HG03159 (cell line): ENCODE results near the gene SLC15A4.

Experiments used
- ATAC-seq: cut with Tn5 transposase; IDR thresholded peaks from one replicate; pipeline ENCODE4 v1.9.1; 2021; ENCODE audit warnings: mild to moderate bottlenecking, moderate library complexity; ENCODE audit not compliant: unreplicated experiment

SLC15A4 gene

DNA sequence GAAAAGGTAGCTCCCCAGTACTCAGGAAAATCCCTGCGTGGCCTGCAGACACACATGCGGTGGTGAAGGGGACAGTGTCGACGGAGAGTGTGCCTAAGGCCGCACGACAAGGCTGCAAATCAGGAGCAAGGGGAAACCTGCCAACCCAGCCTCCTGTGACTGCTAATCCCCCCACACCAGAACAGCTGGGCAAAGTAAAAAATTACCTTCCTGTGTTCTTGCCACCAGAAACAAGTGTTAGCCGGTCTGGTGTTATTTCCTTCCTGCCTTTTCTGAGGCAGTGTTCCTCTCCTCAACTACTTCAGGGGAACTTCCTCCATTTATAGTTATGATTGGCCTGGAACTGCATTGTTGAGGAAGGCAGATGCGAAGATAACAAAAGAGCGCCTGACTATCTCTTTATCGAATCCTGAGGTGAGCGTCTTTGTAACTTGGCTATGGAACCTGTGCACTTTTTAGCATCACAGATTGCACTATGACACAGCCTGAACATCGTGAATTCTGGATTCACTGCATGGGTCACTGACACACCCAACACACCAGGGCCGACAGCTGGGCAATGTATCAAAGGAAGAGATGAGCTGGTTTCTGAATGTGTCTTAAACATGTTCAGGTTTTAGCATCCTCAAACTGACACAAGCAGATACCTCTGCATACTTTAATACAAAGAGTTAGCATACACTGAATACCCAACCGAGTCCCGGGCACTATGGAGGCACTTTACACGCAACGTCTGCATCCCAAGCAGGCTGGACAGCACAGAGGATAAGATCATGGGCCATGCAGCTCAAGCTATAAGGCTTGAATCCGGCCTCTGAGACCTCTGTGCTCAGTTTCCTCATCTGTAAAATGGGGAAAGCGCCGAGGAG is 28.9 kb downstream of the SLC15A4 start:
- peak; percentile 38 for ATAC-seq

DNA sequence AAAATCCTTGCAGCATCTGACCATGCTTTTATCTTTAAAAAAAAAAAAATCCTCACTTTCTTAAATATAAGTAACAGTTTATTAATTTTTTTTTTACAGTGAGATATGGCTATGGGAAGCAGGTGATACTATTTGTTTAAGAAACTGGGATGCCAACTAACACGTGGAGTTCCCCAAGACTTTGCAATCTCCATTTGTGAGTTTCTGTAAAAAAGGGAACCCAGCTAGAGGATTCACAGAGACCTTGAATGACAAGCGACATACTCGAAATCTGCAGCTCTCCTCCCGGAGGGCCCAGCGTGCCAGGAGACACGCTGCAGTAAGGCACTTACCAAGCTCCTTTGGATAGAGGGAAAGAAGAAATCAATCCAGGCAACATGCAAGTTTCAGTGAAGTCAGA is 30.1 kb downstream of the SLC15A4 start:
- ATAC-seq = no peak

GRCh38 chr12:128792881-128793280 is 30.9 kb downstream of the SLC15A4 start:
- ATAC-seq = no peak

GRCh38 chr12:128792398-128792797 is 31.4 kb downstream of the SLC15A4 start:
- no peak for ATAC-seq

GRCh38 chr12:128791395-128792322 is 32.1 kb downstream of the SLC15A4 start:
- no peak for ATAC-seq

DNA sequence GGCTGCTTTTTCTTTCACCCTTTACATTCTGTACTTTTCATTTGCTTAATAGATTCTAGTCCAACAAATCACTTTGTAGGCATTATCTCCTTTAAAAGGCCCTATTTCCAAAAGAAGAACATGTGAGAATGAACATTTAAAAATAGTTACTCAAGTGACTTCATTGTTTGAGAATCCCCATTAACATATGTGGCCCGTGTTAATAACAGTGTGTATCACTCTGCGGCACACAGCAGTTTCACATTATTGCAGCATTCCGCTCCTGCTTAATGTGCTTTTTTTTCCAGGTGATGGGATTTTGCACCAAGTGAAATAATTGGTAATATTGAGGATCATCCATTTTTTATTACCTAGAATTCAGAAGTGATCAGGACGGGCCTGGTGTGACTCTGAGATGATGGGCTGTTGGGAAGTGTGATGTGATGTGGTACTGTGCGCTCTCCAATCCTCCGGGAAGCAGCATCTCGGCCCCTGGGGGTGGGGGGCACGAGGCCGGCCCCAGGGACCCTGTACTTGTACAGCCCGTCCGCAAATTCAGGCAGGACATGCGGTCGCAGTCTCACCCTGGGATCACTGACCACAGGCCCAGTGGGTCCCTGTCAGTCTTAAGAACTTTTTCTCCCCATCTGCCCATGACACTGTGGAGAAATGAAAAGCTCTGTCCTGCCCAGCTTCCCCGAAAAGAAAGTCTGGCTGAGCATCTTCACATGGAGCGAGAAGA is 32.9 kb downstream of the SLC15A4 start:
- no peak for ATAC-seq

- no peak for ATAC-seq
Observed at GRCh38 chr12:128790221-128790620, 33.5 kb downstream of the SLC15A4 start.

GRCh38 chr12:128789356-128789929 is 34.3 kb downstream of the SLC15A4 start:
- ATAC-seq = no peak

GRCh38 chr12:128787827-128788226 is 35.9 kb downstream of the SLC15A4 start:
- ATAC-seq = no peak

DNA sequence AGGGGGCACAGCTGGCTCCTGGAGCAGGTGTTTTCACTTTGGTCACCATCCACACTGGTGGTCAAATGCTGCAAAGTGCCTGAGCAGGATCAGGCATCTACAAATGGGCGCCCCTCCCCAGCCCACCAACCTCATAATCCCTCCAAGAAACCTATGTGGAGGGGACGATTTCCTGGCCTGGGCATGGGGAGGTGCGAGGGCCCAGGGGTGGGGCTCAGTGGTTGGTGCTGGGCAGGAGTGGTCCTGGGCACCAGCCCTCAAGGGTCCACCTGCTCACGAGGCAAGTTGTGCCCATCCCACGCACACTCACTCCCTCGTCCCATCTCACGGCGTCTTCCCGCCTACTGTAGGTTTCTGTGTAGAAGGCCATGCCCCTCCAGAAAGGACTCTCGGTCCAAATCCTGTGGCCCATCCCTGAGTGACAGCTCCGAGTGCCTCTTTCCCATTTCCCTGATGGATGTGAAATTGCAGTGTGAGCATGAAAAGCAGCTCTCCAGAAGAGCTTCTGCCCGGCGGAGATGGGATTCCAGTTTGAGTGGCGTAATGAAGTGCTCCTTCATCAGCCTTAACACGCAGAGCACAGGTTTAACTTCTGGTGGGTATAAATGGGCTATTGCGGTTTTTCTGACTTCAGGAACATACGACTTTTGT is 36.9 kb downstream of the SLC15A4 start:
- ATAC-seq = no peak

DNA sequence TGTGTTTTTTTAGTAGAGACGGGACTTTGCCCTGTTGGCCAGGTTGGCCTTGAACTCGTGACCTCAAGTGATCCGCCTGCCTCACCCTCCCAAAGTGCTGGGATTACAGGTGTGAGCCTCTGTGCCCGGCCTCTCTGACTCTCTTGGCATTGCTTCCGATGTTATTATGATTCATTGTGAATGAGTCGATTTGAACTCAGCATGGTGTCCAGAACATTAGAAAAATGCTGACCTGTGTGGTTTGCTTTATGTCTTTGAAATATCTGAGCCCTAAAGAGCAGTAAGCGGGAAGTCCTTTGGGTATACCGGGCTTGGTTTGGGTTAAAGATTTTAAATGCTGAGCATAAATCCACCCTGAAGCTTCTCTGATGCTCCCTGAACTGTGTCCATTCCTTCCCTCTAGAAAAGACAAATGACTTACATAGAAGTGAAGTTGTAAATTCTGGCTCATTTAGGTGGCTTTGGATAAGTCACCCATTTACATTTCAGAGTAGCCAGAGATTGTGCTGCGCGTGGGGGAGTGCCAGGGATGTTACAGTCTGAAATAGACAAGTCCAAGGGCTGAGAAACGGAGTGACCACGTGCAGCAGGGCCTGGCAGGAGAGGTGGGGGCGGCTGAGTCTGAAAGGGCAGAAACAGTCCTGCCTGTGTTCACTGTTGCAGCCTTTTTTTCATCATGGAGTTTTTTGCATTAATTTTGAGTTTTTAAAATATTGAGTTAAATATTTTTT is 39.6 kb downstream of the SLC15A4 start:
- no peak for ATAC-seq

- peak; percentile 81 for ATAC-seq
Observed at GRCh38 chr12:128783129-128783574, 40.6 kb downstream of the SLC15A4 start.

DNA sequence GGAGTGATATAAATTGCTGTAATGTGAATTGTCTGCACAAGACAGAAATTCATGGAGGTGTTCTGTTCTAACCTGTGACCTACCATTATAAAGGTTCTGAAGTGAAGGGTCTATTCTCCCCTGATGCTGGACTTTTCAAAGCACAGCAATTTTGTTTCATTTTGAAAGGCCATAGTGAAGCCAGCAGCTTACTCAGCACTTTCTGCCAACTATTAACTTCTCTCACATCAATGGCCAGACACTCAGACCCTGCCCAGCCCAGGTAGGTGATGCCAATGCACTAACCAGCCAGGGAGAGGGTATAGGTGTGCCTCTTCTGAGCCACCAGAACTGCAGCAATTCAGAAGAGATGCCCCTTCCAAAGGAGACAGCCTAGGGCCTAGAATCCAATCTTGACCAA is 43.9 kb downstream of the SLC15A4 start:
- no peak for ATAC-seq

DNA sequence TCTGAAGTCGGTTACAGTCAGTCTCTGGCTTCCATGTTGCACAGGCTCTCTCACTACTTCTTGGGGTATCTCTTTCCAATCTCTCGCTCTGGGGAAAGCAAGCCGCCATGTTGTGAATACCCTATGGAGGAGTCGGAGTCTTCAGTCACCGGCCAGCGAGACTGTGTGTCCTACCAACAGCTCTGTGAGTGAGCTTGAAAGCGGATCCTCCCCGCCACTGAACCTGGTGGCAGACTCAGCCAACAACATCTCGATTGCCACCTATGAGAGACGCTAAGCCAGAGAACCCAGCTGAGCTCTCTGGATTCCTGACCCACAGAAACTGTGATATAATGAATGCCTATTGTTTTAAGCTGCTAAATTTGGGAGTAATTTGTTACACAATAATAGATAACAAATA is 51.5 kb downstream of the SLC15A4 start:
- ATAC-seq = no peak

DNA sequence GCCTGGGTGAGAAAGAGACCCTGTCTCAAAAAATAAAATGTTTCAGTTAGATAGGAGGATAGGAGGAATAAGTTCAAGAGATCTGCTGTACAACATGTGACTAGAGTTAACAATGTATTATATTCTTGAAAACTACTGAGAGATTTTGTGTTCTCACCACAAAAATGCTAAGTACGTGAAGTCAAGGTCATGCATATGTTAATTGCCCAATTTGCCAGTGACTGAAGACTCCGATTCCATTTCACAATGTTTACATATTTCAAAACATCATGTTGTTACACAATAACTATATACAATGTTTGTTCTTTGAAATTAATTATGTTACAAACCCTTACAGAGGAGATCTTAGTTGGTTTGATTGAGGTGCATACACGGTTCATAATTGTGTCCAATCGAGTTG is 52.1 kb downstream of the SLC15A4 start:
- ATAC-seq = no peak

DNA sequence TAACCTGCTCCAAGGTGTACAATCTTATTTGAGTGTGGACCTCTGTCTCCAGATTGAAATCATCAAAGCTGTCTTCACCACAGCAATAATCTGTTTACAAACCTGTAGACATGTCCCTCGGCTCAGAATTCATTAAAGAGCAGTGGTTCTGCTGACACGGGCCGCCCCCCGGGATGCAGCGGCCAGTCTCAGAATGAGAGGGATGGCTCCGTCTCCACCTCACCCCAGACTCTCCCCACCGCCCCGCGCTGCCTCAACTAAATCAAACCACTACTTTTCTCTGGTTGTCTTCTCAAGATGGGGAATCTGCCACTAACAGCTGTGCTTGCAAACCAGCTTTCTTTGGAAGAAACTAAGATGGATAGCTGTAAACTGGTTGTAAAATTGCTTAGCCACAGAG is 56.2 kb downstream of the SLC15A4 start:
- no peak for ATAC-seq

DNA sequence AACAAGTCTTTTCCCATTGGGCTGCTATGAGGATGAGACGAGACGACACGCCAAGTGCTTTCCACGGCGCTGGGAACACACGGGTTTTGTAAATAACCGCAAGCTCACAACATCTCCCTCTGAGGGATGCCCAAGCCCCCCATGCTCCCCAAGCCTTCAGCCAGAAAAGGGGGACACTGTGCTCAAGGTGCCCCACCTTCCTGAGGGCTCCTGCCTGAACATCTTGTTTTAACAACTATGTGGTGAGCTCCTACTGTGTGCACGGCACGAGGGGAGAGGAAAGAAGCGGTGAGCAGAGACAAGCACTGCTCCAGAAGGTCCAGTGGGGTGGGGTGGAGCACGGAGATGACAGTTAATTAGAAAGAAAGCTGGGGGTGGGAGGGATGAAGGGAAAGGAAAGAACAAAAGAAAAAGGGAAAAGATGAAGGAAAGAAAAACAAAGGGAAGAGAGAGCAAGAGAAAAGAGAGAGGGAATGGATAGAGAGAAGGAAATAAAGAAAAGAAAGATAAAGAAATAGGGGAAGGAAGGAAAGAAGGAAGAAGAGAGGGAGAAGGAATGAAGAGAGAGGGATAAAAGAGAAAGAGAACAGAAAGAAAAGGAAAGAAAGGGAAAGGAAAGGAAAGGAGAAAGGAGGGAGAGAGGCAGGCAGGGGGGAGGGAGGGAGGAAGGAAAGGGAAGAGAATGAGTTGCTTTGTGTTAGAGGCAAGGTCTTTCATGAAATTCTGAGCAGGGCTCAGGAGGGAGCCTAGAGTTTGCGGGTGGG is 56.8 kb downstream of the SLC15A4 start:
- no peak for ATAC-seq

GRCh38 chr12:128763395-128763794 is 60.4 kb downstream of the SLC15A4 start:
- no peak for ATAC-seq

DNA sequence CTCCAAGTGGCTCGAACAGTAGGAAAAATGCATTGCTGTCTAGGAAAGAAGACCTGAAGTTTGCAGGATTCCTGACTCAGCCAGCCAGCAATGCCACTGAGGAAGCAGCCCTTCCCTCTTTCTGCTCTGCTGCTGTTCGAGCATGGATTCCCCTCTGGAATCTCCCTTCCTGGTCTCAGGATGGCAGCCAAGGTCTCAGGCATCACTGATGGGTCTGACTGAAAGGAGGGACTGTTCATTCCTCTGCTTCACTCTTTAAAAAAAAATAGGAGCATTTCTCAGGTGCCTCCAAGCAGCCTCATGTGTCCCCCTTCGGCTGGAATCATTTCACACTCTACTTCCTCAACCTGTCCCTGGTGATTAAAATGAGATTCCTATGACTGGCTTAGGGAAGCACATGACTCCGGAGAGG is 62.4 kb downstream of the SLC15A4 start:
- ATAC-seq = no peak
